GM21390 (cell line): ENCODE data around the gene NBDY.

Source experiments
- ATAC-seq: cut with Tn5 transposase; IDR thresholded peaks from one replicate; pipeline ENCODE4 v1.9.1; 2021; ENCODE audit not compliant: unreplicated experiment

Gene NBDY

GRCh38 chrX:56784666-56785065, 55.6 kb downstream of the NBDY start:
- ATAC-seq, result no peak

- ATAC-seq, result no peak
These were observed 56.4 kb downstream of the NBDY start for GRCh38 chrX:56785442-56785841.

GRCh38 chrX:56786889-56787733, 58.1 kb downstream of the NBDY start:
- no peak for ATAC-seq

- ATAC-seq, result no peak
These were observed 58.7 kb downstream of the NBDY start for GRCh38 chrX:56787734-56788152.

- ATAC-seq, result no peak
These were observed 59.2 kb downstream of the NBDY start for GRCh38 chrX:56788229-56788628.

GRCh38 chrX:56788717-56789122, 59.7 kb downstream of the NBDY start:
- no peak for ATAC-seq

GRCh38 chrX:56789518-56790070, 60.6 kb downstream of the NBDY start:
- no peak for ATAC-seq

GRCh38 chrX:56790778-56791177, 61.7 kb downstream of the NBDY start:
- ATAC-seq, result no peak

GRCh38 chrX:56791456-56791855, 62.4 kb downstream of the NBDY start:
- no peak for ATAC-seq

- ATAC-seq, result no peak
These were observed 63.4 kb downstream of the NBDY start for GRCh38 chrX:56792270-56793111.

- no peak for ATAC-seq
These were observed 64.0 kb downstream of the NBDY start for GRCh38 chrX:56793112-56793430.

- ATAC-seq, result no peak
These were observed 64.7 kb downstream of the NBDY start for GRCh38 chrX:56793521-56794320.

GRCh38 chrX:56794404-56795230, 65.6 kb downstream of the NBDY start:
- no peak for ATAC-seq

GRCh38 chrX:56795309-56795868, 66.3 kb downstream of the NBDY start:
- ATAC-seq, result no peak

GRCh38 chrX:56796641-56797395, 67.8 kb downstream of the NBDY start:
- ATAC-seq, result no peak

GRCh38 chrX:56797574-56798338, 68.7 kb downstream of the NBDY start:
- ATAC-seq, result no peak

GRCh38 chrX:56798339-56798711, 69.3 kb downstream of the NBDY start:
- no peak for ATAC-seq
